ENCODE results near the gene KCNA10.

- TF ChIP-seq, protein P1, sequence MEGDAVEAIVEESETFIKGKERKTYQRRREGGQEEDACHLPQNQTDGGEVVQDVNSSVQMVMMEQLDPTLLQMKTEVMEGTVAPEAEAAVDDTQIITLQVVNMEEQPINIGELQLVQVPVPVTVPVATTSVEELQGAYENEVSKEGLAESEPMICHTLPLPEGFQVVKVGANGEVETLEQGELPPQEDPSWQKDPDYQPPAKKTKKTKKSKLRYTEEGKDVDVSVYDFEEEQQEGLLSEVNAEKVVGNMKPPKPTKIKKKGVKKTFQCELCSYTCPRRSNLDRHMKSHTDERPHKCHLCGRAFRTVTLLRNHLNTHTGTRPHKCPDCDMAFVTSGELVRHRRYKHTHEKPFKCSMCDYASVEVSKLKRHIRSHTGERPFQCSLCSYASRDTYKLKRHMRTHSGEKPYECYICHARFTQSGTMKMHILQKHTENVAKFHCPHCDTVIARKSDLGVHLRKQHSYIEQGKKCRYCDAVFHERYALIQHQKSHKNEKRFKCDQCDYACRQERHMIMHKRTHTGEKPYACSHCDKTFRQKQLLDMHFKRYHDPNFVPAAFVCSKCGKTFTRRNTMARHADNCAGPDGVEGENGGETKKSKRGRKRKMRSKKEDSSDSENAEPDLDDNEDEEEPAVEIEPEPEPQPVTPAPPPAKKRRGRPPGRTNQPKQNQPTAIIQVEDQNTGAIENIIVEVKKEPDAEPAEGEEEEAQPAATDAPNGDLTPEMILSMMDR (IDR thresholded peaks at IDR 0.05), result no peak
- no peak for TF ChIP-seq JUN (CRISPR knock-in tag; IDR thresholded peaks at IDR 0.05)
Measured at GRCh38 chr1:110483308-110483685, 35.7 kb downstream of the KCNA10 start.

All from WTC11 (cell line).